ENCODE measurements around the gene SELENOV. TPM values are rescaled to one million over a fixed set of nuclear protein-coding genes. Genes with fewer than 3 reads are reported as not detected.

Gene SELENOV
- total RNA-seq, 4 donors from 2014 or later, result not detected

- H3K27ac ChIP-seq (replicated peaks in 1 of 4), result no peak overlapping the region
- no peaks in the 10 kb centered on the region for H3K9me3 ChIP-seq
- no peaks in the 10 kb centered on the region for H3K36me3 ChIP-seq
- WGBS, result 68% methylated on average over 9 of the region's 9 CpGs
- intact Hi-C loops (cut with DNase I), result no loop called here
- DNase-seq (ENCODE audit: extremely low spot score), result no peak
- peaks cover 0 to 37% (median 22%) of the 10 kb centered on the region in 4 donors for H3K27me3 ChIP-seq
- no peak overlapping the region for H3K4me3 ChIP-seq
- peaks cover 10 to 19% (median 17%) of the 10 kb centered on the region in 4 donors for H3K4me1 ChIP-seq
- TF ChIP-seq EP300 (IDR thresholded peaks at IDR 0.05), result no peak
- TF ChIP-seq POLR2A (IDR thresholded peaks at IDR 0.05; ENCODE audit: low read depth), result no peak
- no peak for TF ChIP-seq CTCF (IDR thresholded peaks at IDR 0.05)
- TF ChIP-seq POLR2AphosphoS5 (IDR thresholded peaks at IDR 0.05), result no peak
Observed at GRCh38 chr19:39518975-39519374, 4.0 kb downstream of the SELENOV start.

GRCh38 chr19:39520541-39521484 is 5.9 kb downstream of the SELENOV start:
- DNase-seq (ENCODE audit: extremely low spot score), result no peak
- Histone ChIP-seq H3K27me3 (peaks cover 0 to 18% (median 5%) of the 10 kb centered on the region in 4 donors), H3K4me3 (no peak overlapping the region), H3K27ac (replicated peaks in 1 of 4) (no peak overlapping the region), H3K36me3 (peaks cover 0 to 8% (median 0%) of the 10 kb centered on the region in 4 donors), H3K9me3 (no peaks in the 10 kb centered on the region), H3K4me1 (peaks cover 0 to 5% (median 2%) of the 10 kb centered on the region in 4 donors)
- intact Hi-C loops (cut with DNase I), result no loop called here
- TF ChIP-seq EP300 (IDR thresholded peaks at IDR 0.05), result no peak
- no peak for TF ChIP-seq POLR2A (IDR thresholded peaks at IDR 0.05; ENCODE audit: low read depth)
- WGBS, result 87% methylated on average over 8 of the region's 8 CpGs

GRCh38 chr19:39524495-39524894 is 9.6 kb downstream of the SELENOV start:
- no peaks in the 10 kb centered on the region for H3K4me1 ChIP-seq
- intact Hi-C loops (cut with DNase I), result no loop called here
- 79% methylated on average over 8 of the region's 8 CpGs for WGBS
- H3K9me3 ChIP-seq, result no peaks in the 10 kb centered on the region
- no peak overlapping the region for H3K4me3 ChIP-seq
- peaks cover 0 to 16% (median 0%) of the 10 kb centered on the region in 4 donors for H3K36me3 ChIP-seq
- no peaks in the 10 kb centered on the region for H3K27me3 ChIP-seq
- TF ChIP-seq POLR2AphosphoS5 (IDR thresholded peaks at IDR 0.05) (no peak), POLR2A (IDR thresholded peaks at IDR 0.05; ENCODE audit: low read depth) (no peak), EP300 (IDR thresholded peaks at IDR 0.05) (no peak), CTCF (IDR thresholded peaks at IDR 0.05) (no peak)
- no peak overlapping the region for H3K27ac ChIP-seq (replicated peaks in 1 of 4)
- DNase-seq (ENCODE audit: extremely low spot score), result no peak

- 99% methylated on average over 3 of the region's 3 CpGs for WGBS
- TF ChIP-seq EP300 (IDR thresholded peaks at IDR 0.05) (no peak), POLR2A (IDR thresholded peaks at IDR 0.05; ENCODE audit: low read depth) (no peak), POLR2AphosphoS5 (IDR thresholded peaks at IDR 0.05) (no peak), CTCF (IDR thresholded peaks at IDR 0.05) (no peak)
- peaks cover 0 to 19% (median 0%) of the 10 kb centered on the region in 4 donors for H3K36me3 ChIP-seq
- no peak overlapping the region for H3K4me3 ChIP-seq
- no peaks in the 10 kb centered on the region for H3K27me3 ChIP-seq
- no peak for DNase-seq (ENCODE audit: extremely low spot score)
- H3K4me1 ChIP-seq, result peaks cover 0 to 7% (median 2%) of the 10 kb centered on the region in 4 donors
- intact Hi-C loops (cut with DNase I), result no loop called here
- H3K27ac ChIP-seq (replicated peaks in 1 of 4), result no peak overlapping the region
- H3K9me3 ChIP-seq, result no peaks in the 10 kb centered on the region
Observed at GRCh38 chr19:39525205-39525604, 10.3 kb downstream of the SELENOV start.

GRCh38 chr19:39531834-39532232 is 16.9 kb downstream of the SELENOV start:
- TF ChIP-seq CTCF (IDR thresholded peaks at IDR 0.05), result no peak
- no peak for TF ChIP-seq POLR2AphosphoS5 (IDR thresholded peaks at IDR 0.05)
- TF ChIP-seq EP300 (IDR thresholded peaks at IDR 0.05), result no peak
- TF ChIP-seq POLR2A (IDR thresholded peaks at IDR 0.05; ENCODE audit: low read depth), result no peak
- Histone ChIP-seq H3K4me1 (peaks cover 14 to 33% (median 26%) of the 10 kb centered on the region in 4 donors), H3K27me3 (no peaks in the 10 kb centered on the region), H3K36me3 (peaks cover 0 to 11% (median 0%) of the 10 kb centered on the region in 4 donors), H3K27ac (replicated peaks in 1 of 4) (peak overlapping the region; percentile 86 to 91 (median 88)), H3K9me3 (no peaks in the 10 kb centered on the region), H3K4me3 (peak overlapping the region; percentile 70 to 89 (median 77))
- 37% methylated on average over 14 of the region's 14 CpGs for WGBS
- intact Hi-C loops (cut with DNase I), result loop anchor here (5.0 to 10.0 kb wide), 4 partner anchors 60 to 405 kb away; partner anchors contain the start of genes PAK4, SAMD4B and SUPT5H
- no peak for DNase-seq (ENCODE audit: extremely low spot score)
